RCC 7860 (cell line): Measurements from ENCODE around the gene RAB44.

Source experiments
- DNase-seq: peaks from one replicate; pipeline ENCODE4 v3.0.0-alpha.2; 2015; ENCODE audit warnings: low spot score
- FAIRE-seq: peaks from 2 replicates; lab custom pipeline; 2012; peaks lifted over from hg19 to GRCh38; lab: Jason Lieb, UNC

RAB44 gene

DNA sequence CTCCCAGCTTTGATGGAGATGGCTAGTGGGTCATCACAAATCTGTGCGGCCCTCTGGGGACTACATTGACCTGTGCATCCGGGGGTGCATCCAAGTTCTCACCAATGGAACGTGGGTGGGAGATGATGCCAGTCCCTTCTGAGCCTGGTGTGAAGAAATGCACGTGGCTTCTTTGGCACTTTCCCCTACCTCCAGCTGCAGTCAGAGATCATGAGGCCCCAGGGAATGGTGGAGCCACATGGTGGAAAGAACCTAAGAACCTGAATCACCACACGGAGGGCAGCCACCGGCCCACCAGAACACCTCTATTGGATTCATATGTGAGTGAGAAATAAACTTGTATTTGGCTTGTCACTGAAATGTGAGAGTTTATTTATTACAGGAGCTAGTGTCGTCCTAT, 29.0 kb upstream of the RAB44 start:
- DNase-seq (no peak), FAIRE-seq (no peak)

DNA sequence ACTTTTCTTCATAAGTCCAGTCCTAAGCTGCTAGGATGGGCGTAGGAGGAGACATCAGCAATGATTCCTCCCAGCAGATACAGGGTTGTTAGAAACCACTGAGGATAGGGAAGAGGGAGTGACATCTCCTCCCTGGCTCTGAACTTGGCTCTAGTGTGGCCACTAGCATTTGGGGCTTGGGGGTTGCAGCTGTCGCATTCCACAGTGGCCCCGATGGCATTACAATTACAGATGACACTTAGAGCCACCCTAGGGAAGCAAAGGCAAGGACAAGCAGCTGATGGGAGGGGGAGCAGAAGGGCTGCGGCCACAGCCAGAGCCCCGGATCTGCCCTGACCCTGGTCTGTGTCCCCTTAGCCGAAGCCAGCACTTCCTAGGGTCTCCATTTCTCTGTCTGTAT, 28.6 kb upstream of the RAB44 start:
- DNase-seq (no peak), FAIRE-seq (no peak)

DNA sequence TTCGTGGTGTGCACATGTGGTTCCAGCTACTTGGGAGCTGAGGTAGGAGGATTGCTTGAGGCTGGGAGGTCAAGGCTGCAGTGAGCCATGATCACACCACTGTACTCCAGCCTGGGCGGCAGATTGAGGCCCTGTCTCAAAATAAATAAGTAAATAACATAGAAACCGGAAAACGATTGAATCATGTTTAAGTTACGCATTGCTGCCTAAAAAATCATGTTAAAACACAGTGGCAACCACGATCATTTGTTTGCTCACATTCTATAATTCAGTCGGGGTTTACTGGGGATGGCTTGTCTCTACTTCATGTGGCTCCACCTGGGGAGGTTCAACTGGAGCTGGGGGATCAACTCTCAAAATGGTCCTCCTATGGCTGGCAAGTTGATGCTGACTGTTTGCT, 27.4 kb upstream of the RAB44 start:
- no peak for FAIRE-seq

DNA sequence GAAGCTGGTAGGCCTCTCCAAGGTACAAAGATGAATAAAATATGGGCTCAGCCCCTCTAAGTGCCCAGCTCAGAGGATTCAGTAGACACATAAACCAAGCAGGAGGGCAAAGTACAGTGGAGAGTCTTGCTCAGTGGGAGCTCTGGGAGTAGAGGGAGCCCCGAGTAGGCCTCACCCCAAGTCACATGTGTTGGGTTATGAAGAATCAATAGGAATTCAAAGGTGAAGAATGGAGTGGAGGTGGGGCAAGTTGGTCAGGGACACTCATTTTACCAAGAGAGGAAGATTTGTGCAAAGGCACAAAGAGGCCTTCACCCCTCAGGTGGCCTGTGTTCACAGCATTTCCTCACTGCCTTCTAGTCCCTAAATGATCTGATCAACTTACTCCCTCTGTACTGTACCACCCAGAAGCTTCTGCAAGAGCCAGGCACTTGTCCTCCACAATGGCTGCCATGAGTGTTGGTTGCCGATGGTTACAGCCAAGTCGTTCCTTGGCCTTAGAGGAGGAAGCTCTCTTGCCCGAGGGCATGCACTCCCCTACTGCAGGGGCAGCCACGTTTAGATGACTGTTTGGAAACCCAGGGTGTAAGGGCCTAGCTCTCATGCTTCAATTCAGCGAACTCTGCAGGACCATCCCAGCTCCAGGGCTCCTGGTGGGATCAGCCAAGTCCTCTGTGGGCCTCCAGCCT, 25.8 kb upstream of the RAB44 start:
- no peak for DNase-seq

More for the DNA sequence above, 27.4 kb upstream of the RAB44 start:
- DNase-seq, result no peak

GRCh38 chr6:36673882-36674281, 23.7 kb upstream of the RAB44 start:
- no peak for FAIRE-seq
- DNase-seq, result no peak

More for the DNA sequence above, 25.8 kb upstream of the RAB44 start:
- no peak for FAIRE-seq

DNA sequence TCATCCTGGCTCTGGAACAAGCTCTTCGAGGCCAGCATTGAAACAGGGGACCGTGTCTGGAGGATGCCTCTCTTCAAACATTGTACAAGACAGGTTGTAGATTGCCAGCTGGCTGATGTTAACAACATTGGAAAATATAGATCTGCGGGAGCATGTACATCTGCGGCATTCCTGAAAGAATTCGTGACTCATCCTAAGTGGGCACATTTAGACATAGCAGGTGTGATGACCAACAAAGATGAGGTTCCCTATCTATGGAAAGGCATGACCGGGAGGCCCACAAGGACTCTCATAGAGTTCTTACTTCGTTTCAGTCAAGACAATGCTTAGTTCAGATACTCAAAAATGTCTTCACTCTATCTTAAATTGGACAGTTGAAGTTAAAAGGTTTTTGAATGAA, 22.7 kb upstream of the RAB44 start:
- no peak for FAIRE-seq

GRCh38 chr6:36676141-36677058, 21.2 kb upstream of the RAB44 start:
- DNase-seq (no peak), FAIRE-seq (no peak)

More for the DNA sequence above, 22.7 kb upstream of the RAB44 start:
- DNase-seq, result no peak

DNA sequence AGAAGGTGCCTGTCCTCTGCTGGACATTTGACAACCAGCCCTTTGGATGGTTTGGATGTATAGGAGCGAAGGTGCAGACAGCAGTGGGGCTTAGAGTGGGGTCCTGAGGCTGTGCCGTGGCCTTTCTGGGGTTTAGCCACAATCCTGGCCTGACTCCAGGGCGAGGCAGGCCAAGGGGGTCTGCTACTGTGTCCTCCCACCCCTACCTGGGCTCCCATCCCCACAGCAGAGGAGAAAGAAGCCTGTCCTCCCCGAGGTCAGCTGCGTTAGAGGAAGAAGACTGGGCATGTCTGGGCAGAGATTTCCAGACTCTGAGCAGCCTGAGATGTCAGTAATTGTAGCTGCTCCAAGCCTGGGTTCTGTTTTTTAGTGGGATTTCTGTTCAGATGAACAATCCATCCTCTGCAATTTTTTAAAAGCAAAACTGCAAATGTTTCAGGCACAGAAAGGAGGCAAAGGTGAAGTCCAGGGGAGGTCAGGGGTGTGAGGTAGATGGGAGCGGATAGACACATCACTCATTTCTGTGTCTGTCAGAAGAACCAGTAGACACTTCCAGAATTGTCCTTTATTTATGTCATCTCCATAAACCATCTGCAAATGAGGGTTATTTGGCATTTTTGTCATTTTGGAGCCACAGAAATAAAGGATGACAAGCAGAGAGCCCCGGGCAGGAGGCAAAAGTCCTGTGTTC, 20.4 kb upstream of the RAB44 start:
- DNase-seq, result no peak
- no peak for FAIRE-seq

DNA sequence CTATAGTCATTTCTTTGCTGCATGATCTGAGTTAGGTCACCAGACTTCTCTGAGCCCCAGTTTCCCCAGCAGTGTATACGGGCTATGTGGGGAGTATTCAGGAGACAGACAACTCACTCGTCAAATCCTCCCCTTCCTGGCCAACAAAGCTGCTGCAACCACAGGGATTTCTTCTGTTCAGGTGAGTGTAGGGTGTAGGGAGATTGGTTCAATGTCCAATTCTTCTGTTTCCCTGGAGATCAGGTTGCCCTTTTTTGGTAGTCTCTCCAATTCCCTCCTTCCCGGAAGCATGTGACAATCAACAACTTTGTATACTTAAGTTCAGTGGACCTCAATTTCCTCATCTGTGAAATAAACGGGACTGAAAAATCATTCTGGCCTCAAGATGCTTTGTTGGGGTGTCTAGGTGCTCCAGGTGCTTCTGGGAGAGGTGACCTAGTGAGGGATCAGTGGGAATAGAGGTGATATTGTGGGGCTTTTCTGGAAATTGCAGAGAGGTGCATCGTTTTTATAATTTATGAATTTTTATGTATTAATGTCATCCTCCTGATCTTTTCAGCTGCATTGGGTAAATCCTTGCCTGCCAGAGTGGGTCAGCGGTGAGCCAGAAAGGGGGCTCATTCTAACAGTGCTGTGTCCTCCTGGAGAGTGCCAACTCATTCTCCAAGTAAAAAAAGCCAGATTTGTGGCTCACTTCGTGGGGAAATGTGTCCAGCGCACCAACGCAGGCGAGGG, 19.7 kb upstream of the RAB44 start:
- DNase-seq (no peak), FAIRE-seq (no peak)

DNA sequence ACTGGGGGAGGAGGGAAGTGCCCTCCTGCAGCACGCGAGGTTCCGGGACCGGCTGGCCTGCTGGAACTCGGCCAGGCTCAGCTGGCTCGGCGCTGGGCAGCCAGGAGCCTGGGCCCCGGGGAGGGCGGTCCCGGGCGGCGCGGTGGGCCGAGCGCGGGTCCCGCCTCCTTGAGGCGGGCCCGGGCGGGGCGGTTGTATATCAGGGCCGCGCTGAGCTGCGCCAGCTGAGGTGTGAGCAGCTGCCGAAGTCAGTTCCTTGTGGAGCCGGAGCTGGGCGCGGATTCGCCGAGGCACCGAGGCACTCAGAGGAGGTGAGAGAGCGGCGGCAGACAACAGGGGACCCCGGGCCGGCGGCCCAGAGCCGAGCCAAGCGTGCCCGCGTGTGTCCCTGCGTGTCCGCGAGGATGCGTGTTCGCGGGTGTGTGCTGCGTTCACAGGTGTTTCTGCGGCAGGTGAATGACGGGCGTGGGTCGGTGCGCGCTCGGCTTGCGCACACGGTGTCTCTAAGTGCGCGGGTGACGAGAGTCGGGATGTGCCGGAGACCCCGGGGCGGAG, 19.1 kb upstream of the RAB44 start, which contains the start of gene CDKN1A:
Gene CDKN1A, plus strand, starts transcription at position 227 of the 555 bp plus-strand sequence. CDS start 5,388 bp downstream, outside the sequence.
- DNase-seq (peak; percentile 77), FAIRE-seq (no peak)

- no peak for FAIRE-seq
- peak; percentile 57 for DNase-seq
Measured at GRCh38 chr6:36679043-36679833, 18.4 kb upstream of the RAB44 start.

DNA sequence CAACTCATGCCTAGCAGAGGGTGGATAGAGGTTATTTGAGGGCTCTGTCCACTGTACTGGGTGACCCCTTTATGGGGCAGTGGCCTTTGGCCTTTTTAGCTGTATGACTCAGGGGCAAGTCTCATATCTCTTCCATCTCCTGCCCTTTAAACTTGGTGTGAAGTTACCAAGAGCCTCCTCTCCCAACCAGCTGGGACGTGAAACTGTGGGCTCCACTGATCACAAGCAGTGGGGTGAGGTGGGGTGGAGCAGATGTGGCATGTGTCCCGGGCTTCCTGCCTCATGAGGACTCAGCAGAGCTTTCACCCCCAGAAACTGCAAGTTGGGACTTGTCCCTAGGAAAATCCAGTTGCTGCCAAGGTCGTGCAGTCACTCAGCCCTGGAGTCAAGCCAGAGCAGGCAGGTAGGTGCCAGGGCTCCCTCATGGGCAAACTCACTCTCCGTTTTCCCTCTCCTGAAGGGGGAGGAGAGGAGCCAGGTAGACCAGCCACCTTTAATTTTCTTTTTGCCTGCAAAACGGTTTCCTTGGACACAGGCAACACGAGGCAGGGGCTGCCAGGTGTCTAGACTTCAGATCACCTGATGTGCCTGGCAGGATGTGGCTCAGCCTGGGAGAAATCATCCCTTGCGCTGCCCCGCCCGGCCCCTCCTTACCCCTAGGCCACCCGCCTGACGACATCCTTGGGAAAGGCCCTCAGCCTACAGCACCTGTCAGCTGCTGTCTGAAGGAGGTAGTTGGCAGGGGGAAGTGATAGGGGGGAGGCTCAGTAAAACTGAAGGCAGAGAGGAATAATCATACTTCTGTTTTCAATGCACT, 15.1 kb upstream of the RAB44 start:
- FAIRE-seq (no peak), DNase-seq (peak; percentile 51)

DNA sequence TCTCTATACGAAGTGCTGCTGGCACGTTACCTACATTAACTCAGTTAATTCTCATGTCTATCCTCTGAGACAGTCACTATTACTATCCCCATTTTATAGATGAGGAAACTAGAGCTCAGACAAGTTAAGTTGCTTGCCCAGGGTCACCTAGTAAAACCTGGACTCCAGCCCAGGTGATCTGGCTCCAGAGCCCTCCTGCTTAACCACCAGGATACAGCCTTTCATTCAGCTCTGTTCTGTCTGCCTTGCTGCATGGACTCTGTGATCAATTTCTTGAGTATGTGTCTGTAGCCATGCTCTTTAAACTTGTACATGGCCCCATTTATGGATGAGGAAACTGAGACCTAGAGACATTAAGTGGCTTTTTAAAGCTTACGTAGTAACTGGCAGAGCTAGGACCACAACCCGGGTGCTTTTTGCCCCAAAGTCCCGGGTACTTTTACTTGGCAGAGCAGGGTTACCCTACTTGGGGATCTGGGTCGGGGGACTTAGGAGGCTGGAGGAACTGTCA, 14.4 kb upstream of the RAB44 start:
- no peak for DNase-seq
- FAIRE-seq, result no peak

DNA sequence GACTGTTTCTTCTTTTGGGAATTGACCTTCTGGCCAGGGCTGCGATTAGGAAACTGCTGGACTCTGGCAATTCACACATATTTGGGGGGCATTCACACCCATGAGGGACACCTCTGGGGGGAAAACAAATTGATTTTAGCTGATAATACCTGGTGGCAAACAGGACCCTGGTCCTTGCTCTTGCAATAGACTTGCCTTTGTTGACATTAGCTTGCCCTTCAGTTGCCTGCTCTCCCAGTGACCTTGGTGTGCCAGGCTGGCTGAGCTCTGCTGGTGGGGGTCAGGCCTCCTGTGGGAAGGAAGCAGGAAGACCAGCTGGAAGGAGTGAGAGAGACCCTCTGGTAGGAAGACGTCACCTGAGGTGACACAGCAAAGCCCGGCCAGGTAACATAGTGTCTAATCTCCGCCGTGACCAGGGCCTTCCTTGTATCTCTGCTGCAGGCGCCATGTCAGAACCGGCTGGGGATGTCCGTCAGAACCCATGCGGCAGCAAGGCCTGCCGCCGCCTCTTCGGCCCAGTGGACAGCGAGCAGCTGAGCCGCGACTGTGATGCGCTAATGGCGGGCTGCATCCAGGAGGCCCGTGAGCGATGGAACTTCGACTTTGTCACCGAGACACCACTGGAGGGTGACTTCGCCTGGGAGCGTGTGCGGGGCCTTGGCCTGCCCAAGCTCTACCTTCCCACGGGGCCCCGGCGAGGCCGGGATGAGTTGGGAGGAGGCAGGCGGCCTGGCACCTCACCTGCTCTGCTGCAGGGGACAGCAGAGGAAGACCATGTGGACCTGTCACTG, 13.8 kb upstream of the RAB44 start:
- FAIRE-seq (no peak), DNase-seq (no peak)

DNA sequence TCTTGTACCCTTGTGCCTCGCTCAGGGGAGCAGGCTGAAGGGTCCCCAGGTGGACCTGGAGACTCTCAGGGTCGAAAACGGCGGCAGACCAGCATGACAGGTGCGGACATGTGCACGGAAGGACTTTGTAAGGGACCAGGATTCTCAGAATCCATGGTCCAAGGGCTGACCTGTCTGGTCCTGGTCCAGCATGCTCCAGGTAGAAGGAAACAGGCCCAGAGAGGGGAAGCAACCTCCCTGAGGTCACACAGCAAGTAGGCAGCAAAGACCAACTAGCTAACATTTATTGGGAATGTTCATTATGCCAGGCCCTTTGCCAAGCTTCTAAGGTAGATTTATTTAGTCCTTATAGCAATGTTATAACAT, 13.2 kb upstream of the RAB44 start:
- FAIRE-seq, result no peak
- DNase-seq, result no peak

DNA sequence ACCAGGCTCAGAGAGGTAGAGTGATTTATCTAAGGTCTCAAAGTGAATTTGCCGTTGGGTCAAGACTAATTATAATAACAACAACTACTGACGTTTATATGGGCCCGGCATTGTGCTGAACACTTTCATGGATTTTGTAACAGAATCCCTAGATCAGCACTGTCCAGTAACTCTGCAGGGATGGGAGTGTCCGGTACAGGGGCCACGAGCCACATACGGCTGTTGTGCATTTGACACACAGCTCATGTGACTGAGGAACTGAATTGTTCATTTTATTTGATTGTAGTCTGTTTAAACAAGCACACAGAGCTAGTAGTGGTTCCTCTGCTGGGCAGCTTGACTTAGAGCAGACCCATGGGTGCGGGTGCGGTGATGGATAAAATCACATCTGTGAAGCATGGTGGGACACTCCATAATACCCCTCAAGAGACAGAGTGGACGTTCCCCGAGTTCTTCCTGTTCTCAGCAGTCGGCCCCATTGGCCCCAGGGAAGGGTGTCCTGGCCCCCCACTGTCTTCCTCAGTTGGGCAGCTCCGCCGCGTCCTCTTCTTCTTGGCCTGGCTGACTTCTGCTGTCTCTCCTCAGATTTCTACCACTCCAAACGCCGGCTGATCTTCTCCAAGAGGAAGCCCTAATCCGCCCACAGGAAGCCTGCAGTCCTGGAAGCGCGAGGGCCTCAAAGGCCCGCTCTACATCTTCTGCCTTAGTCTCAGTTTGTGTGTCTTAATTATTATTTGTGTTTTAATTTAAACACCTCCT, 12.3 kb upstream of the RAB44 start:
- DNase-seq, result no peak
- no peak for FAIRE-seq
